Astrocyte (in vitro differentiated cells and primary cell): Measurements from ENCODE around the gene MYO7B. TPM values are rescaled to one million over a fixed set of nuclear protein-coding genes. Genes with fewer than 3 reads are reported as not detected.
A peak's percentile ranks its signal among the peaks of the same experiment; 100 is the strongest.

Experiments
- DNase-seq: peaks from one replicate; pipeline ENCODE4 v3.0.0-alpha.2; 2010; ENCODE audit warnings: low read depth
- FAIRE-seq: peaks from 2 replicates; lab custom pipeline; 2011; peaks lifted over from hg19 to GRCh38; lab: Jason Lieb, UNC
- H2AFZ ChIP-seq: 2 replicates; pipeline ENCODE4 v1.6.0; 2012; ENCODE audit warnings: low read depth, low read length, inconsistent platforms
- H3K27ac ChIP-seq: 2 replicates; pipeline ENCODE4 v1.5.1; 2011; ENCODE audit warnings: low read depth, low read length, inconsistent platforms
- H3K27me3 ChIP-seq: 2 replicates; pipeline ENCODE4 v1.6.0; 2011; ENCODE audit warnings: low read length, inconsistent platforms; ENCODE audit not compliant: insufficient read depth
- H3K36me3 ChIP-seq: 2 replicates; pipeline ENCODE4 v1.5.1; 2011; ENCODE audit warnings: low read length, inconsistent platforms; ENCODE audit not compliant: insufficient read depth
- H3K4me1 ChIP-seq: 2 replicates; pipeline ENCODE4 v1.5.1; 2011; ENCODE audit warnings: low read length, inconsistent platforms; ENCODE audit not compliant: insufficient read depth
- H3K4me2 ChIP-seq: 2 replicates; pipeline ENCODE4 v1.6.0; 2012; ENCODE audit warnings: low read length, inconsistent platforms
- H3K4me3 ChIP-seq: 2 replicates; pipeline ENCODE4 v1.5.1; 2011; ENCODE audit warnings: low read depth, mild to moderate bottlenecking, low read length, inconsistent platforms; ENCODE audit not compliant: insufficient read depth
- H3K79me2 ChIP-seq: 2 replicates; pipeline ENCODE4 v1.6.0; 2012; ENCODE audit warnings: mild to moderate bottlenecking, low read length, inconsistent platforms; ENCODE audit not compliant: insufficient read depth
- H3K9ac ChIP-seq: 2 replicates; pipeline ENCODE4 v1.6.0; 2012; ENCODE audit warnings: mild to moderate bottlenecking, low read length, inconsistent platforms
- H3K9me3 ChIP-seq: 2 replicates; pipeline ENCODE4 v1.5.1; 2012; ENCODE audit warnings: low read depth, mild to moderate bottlenecking, low read length, inconsistent platforms; ENCODE audit not compliant: insufficient read depth
- H4K20me1 ChIP-seq: 2 replicates; pipeline ENCODE4 v1.6.0; 2012; ENCODE audit warnings: low read length, inconsistent platforms; ENCODE audit not compliant: insufficient read depth
- H3K27ac Mint-ChIP-seq: one replicate; pipeline ENCODE4 v1.8.0; 2021; ENCODE audit warnings: mild to moderate bottlenecking, mixed read lengths; ENCODE audit not compliant: unreplicated experiment
- H3K27me3 Mint-ChIP-seq: one replicate; pipeline ENCODE4 v1.8.0; 2021; ENCODE audit warnings: low read depth, mixed read lengths; ENCODE audit not compliant: unreplicated experiment
- H3K36me3 Mint-ChIP-seq: one replicate; pipeline ENCODE4 v1.8.0; 2021; ENCODE audit warnings: low read depth, mixed read lengths; ENCODE audit not compliant: unreplicated experiment
- H3K4me1 Mint-ChIP-seq: one replicate; pipeline ENCODE4 v1.8.0; 2021; ENCODE audit warnings: low read depth, mixed read lengths; ENCODE audit not compliant: unreplicated experiment
- H3K4me3 Mint-ChIP-seq: one replicate; pipeline ENCODE4 v1.8.0; 2021; ENCODE audit warnings: mild to moderate bottlenecking, moderate library complexity, mixed read lengths; ENCODE audit not compliant: unreplicated experiment
- H3K9me3 Mint-ChIP-seq: one replicate; pipeline ENCODE4 v1.8.0; 2021; ENCODE audit warnings: mild to moderate bottlenecking, mixed read lengths; ENCODE audit not compliant: unreplicated experiment
- CTCF ChIP-seq: IDR thresholded peaks from 2 replicates; pipeline ENCODE4 v1.5.1; 2011; ENCODE audit warnings: low read depth, mild to moderate bottlenecking, inconsistent platforms, low read length, moderate library complexity; ENCODE audit not compliant: insufficient read depth
- EZH2 ChIP-seq: IDR thresholded peaks from 2 replicates; pipeline ENCODE4 v1.6.1; 2012; ENCODE audit warnings: mild to moderate bottlenecking, low read length, inconsistent platforms; ENCODE audit not compliant: insufficient read depth
- total RNA-seq: library from RNA; stranded (reverse); gene quantifications from 2 replicates; pipeline ENCODE4 v1.2.1, GENCODE V29; 2021

Gene MYO7B
- total RNA-seq, 1 donor from 2014 or later, result 0.77 TPM

DNA sequence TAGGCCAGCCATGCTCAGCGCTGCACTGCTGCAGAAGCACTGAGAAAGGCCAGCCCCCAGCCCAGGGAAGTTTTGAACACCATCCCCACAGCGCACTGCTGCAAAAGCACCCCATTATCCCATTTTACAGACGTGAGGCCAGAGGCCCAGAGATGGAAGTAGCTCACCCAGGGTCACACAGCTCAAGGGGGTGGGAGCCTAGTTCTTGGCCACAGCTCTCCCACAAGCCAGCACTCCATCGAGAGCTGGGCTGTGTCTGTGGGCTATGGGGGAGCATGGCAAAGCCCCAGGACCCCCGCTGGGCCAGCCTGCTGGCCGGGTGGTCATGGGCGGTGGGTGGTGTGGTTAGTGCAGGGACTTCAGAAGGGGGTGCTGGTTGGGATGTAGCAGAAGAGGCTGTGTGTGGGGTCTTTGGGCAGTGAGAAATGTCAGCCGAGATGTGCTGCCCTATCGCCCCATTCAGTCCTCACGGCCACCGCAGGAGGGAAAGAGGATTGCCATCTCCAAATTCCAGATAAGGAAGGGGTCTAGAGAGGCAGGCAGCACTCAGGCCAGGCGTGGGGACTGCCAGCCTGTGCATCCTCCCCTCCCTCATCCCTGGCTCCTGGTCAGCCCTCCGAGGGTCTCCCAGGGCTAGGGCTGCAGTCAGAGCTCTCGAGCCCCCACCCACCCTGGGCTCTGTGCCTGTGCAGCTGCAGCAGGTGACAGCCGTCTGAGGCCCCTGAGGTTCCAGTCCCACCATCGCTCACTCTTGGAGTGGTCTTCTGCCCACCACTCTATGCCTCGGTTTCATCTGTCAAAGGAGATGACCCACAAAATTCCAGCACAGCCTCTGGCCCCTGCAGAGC is 93.5 kb downstream of the MYO7B start:
- H3K9ac ChIP-seq, result no peak overlapping the region
- peaks cover 1% of the 10 kb centered on the region for H3K4me1 ChIP-seq
- Mint-ChIP-seq H3K27ac (no peak overlapping the region), H3K36me3 (no peaks in the 10 kb centered on the region), H3K27me3 (peaks cover 11% of the 10 kb centered on the region), H3K4me3 (no peak overlapping the region), H3K9me3 (no peaks in the 10 kb centered on the region), H3K4me1 (peaks cover 7% of the 10 kb centered on the region)
- H3K27ac ChIP-seq, result no peak overlapping the region
- TF ChIP-seq CTCF (no peak), EZH2 (no peak)
- DNase-seq, result no peak
- no peak overlapping the region for H3K4me3 ChIP-seq
- no peaks in the 10 kb centered on the region for H3K79me2 ChIP-seq
- no peaks in the 10 kb centered on the region for H3K36me3 ChIP-seq
- no peak overlapping the region for H2AFZ ChIP-seq
- no peaks in the 10 kb centered on the region for H3K27me3 ChIP-seq
- H3K9me3 ChIP-seq, result no peaks in the 10 kb centered on the region
- H3K4me2 ChIP-seq, result no peak overlapping the region
- FAIRE-seq, result no peak
- H4K20me1 ChIP-seq, result no peaks in the 10 kb centered on the region

DNA sequence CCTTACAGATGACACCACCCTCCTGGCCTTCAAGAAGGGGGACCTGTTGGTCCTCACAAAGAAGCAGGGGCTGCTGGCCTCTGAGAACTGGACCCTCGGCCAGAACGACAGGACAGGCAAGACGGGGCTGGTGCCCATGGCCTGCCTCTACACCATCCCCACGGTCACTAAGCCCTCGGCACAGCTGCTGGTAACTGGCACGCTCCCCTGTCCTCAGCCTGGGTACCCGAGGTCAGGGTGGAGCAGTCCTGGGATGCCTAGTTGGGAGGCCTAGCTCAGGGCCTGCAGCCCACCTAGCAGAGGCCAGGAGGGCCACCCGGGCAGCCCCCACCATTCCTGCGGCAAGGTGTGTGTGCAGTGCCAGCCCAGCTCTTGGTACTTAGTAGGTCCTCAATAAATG is 94.2 kb downstream of the MYO7B start:
- Histone ChIP-seq H3K36me3 (no peaks in the 10 kb centered on the region), H3K9me3 (no peaks in the 10 kb centered on the region), H3K79me2 (no peaks in the 10 kb centered on the region), H3K27me3 (no peaks in the 10 kb centered on the region), H3K4me3 (no peak overlapping the region), H3K4me2 (no peak overlapping the region), H3K4me1 (no peaks in the 10 kb centered on the region), H3K27ac (no peak overlapping the region), H2AFZ (no peak overlapping the region), H4K20me1 (no peaks in the 10 kb centered on the region), H3K9ac (no peak overlapping the region)
- peaks cover 11% of the 10 kb centered on the region for H3K27me3 Mint-ChIP-seq
- H3K27ac Mint-ChIP-seq, result peak overlapping the region; percentile 92
- H3K9me3 Mint-ChIP-seq, result no peaks in the 10 kb centered on the region
- FAIRE-seq (no peak), DNase-seq (no peak)
- no peaks in the 10 kb centered on the region for H3K36me3 Mint-ChIP-seq
- H3K4me3 Mint-ChIP-seq, result no peak overlapping the region
- H3K4me1 Mint-ChIP-seq, result peaks cover 6% of the 10 kb centered on the region
- TF ChIP-seq EZH2 (no peak), CTCF (no peak)
